Measurements from ENCODE around the gene CTSE. TPM values are rescaled to one million over a fixed set of nuclear protein-coding genes. Genes with fewer than 3 reads are reported as not detected.
"Not testable (repeated sequence)": the region's sequence is repeated elsewhere in the genome, so short reads cannot be mapped to it uniquely, and the experiment has no call there.

CTSE gene
- total and polyA plus RNA-seq, 2 of the 13 experiments (the other 11 are each of a cell fraction or from before 2014, with no cell fraction given): 0.50 to 0.69 TPM

GRCh38 chr1:206055639-206056323, 32.1 kb upstream of the CTSE start (continued):
- TF ChIP-seq HBP1 (CRISPR knock-in tag; IDR thresholded peaks at IDR 0.05; ENCODE audit: low read depth) (0 out of 2 replicates have a peak, but pooled peaks have one; percentile 52), KLF11 (CRISPR knock-in tag; IDR thresholded peaks at IDR 0.05) (peak; percentile 35; the same call in 1 of the 2 replicates), ZNF350 (CRISPR knock-in tag; IDR thresholded peaks at IDR 0.05; ENCODE audit: borderline replicate concordance, low read depth) (0 out of 2 replicates have a peak, but pooled peaks have one; percentile 12), ZHX2 (CRISPR knock-in tag; IDR thresholded peaks at IDR 0.05; ENCODE audit: borderline replicate concordance) (peak; percentile 85; the same call in 1 of the 2 replicates), ZNF574 (CRISPR knock-in tag; IDR thresholded peaks at IDR 0.05) (peak; percentile 81), FOXP1 (CRISPR knock-in tag; IDR thresholded peaks at IDR 0.05) (peak; percentile 69; the same call in 1 of the 2 replicates), ZNF142 (CRISPR knock-in tag; IDR thresholded peaks at IDR 0.05) (peak; percentile 87), ZNF232 (CRISPR knock-in tag; IDR thresholded peaks at IDR 0.05; ENCODE audit: borderline replicate concordance) (peak; percentile 91; the same call in 1 of the 2 replicates), ELF4 (CRISPR knock-in tag; IDR thresholded peaks at IDR 0.05; ENCODE audit: borderline replicate concordance) (peak; percentile 22; the same call in 1 of the 2 replicates), KMT2B (CRISPR knock-in tag; IDR thresholded peaks at IDR 0.05) (peak; percentile 67), MED1 (CRISPR knock-in tag; IDR thresholded peaks at IDR 0.05) (peak; percentile 95)
- TF ChIP-seq ZHX2 (IDR thresholded peaks at IDR 0.05; ENCODE audit: low read depth); FOXP1 (IDR thresholded peaks at IDR 0.05): not testable (repeated sequence)

All from HepG2 (cell line).